A673 (cell line): ENCODE results near the gene CCT2. TPM values are rescaled to one million over a fixed set of nuclear protein-coding genes. Genes with fewer than 3 reads are reported as not detected.
A peak's percentile ranks its signal among the peaks of the same experiment; 100 is the strongest.

Source experiments
- BruUV-seq: library from RNA; stranded (reverse); fragments of 400-500 nt; replicated peaks from 2 replicates; lab custom pipeline; 2021; lab: Mats Ljungman, UMichigan
- CTCF ChIA-PET: fragments of 300-600 bp; sonication (Branson Sonifier 250); formaldehyde crosslinking; loops from one replicate; lab custom pipeline; 2022; ENCODE audit warnings: antibody characterized with exemption; lab: Charles Lee
- POLR2A ChIA-PET: fragments of 300-600 bp; sonication (Branson Sonifier 250); formaldehyde crosslinking; loops from one replicate; lab custom pipeline; 2022; ENCODE audit warnings: antibody characterized with exemption; ENCODE audit not compliant: low non-redundant PET; lab: Charles Lee
- DNase-seq: peaks from one replicate; pipeline ENCODE4 v3.0.0-alpha.2; 2015; ENCODE audit warnings: low spot score
- H3K27ac ChIP-seq: fragments of 200-600 bp; sonication (generic); 2 replicates; pipeline ENCODE4 v1.5.1; 2016; ENCODE audit warnings: mixed run types, low read depth, mild to moderate bottlenecking, mixed read lengths, antibody characterized with exemption, low read length; ENCODE audit not compliant: poor library complexity, severe bottlenecking
- H3K27me3 ChIP-seq: fragments of 200-600 bp; sonication (generic); replicated peaks from 2 replicates; pipeline ENCODE4 v1.6.1; 2017; ENCODE audit warnings: mixed run types, low read depth, mild to moderate bottlenecking, mixed read lengths, antibody characterized with exemption, low read length; ENCODE audit not compliant: insufficient read depth, poor library complexity
- H3K36me3 ChIP-seq: fragments of 200-600 bp; sonication (generic); 2 replicates; pipeline ENCODE4 v1.6.1; 2016; ENCODE audit warnings: mixed run types, mild to moderate bottlenecking, mixed read lengths, antibody characterized with exemption, low read length; ENCODE audit not compliant: insufficient read depth, poor library complexity, severe bottlenecking
- H3K4me1 ChIP-seq: fragments of 200-600 bp; sonication (generic); 2 replicates; pipeline ENCODE4 v1.6.1; 2017; ENCODE audit warnings: mixed run types, mild to moderate bottlenecking, mixed read lengths, antibody characterized with exemption, low read length; ENCODE audit not compliant: insufficient read depth, poor library complexity, severe bottlenecking
- H3K4me3 ChIP-seq: fragments of 200-600 bp; sonication (generic); 2 replicates; pipeline ENCODE4 v1.5.1; 2016; ENCODE audit warnings: low read depth, mixed run types, mild to moderate bottlenecking, mixed read lengths, low read length; ENCODE audit not compliant: poor library complexity, severe bottlenecking
- H3K9me3 ChIP-seq: fragments of 200-600 bp; sonication (generic); 2 replicates; pipeline ENCODE4 v1.6.1; 2016; ENCODE audit warnings: mixed run types, low read depth, mild to moderate bottlenecking, mixed read lengths, antibody characterized with exemption, low read length; ENCODE audit not compliant: poor library complexity, severe bottlenecking
- EZH2 ChIP-seq: fragments of 200-600 bp; sonication (generic); IDR thresholded peaks from 2 replicates; pipeline ENCODE4 v1.6.1; 2017; ENCODE audit warnings: borderline replicate concordance, low read depth, mild to moderate bottlenecking, mixed read lengths, antibody characterized with exemption, low read length; ENCODE audit not compliant: poor library complexity, severe bottlenecking
- intact Hi-C: fragments of 100-400 bp; cut with micrococcal nuclease; formaldehyde crosslinking; loops from one replicate; pipeline ENCODE4 v1.10.0; 2022; ENCODE audit not compliant: unreplicated experiment
- total RNA-seq: library from RNA; stranded (reverse); gene quantifications from 2 replicates; pipeline ENCODE4 v1.2.3, GENCODE V29; 2021
- TF ChIP-seq, protein P1 (sequence below): fragments of 300-800, 200-600 bp; sonication (generic); conservative IDR thresholded peaks from 2 replicates; pipeline ENCODE4 v1.5.1; 2017; ENCODE audit warnings: low read depth, mild to moderate bottlenecking, antibody characterized with exemption, low read length, moderate library complexity, mixed read lengths

CCT2 gene
- total RNA-seq, 1 experiment from 2014 or later = 566 TPM

DNA sequence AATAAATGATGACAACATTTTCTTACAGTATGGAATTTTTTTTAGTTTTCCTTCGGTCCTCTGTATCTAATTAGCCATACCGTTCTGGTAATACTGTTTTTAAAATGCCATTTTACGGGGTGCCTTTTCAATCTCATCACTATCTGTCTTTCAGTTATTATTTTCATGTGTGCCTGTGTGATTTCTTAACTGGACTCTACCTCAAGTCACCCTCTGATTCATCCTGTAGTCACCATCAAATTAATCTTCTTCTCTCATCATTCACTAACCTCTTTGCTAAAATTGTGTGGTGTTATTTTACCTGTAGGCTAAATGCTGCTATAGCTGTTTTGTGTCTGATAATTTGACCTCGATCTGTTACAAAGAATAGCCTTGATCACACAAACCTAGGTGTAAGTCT is 16.0 kb upstream of the CCT2 start:
- POLR2A ChIA-PET = interaction anchor here (0.7 kb wide), 1 partner anchor 137 kb away, joined by 4 read pairs; no protein-coding TSS in a partner anchor
- no TSS peak for BruUV-seq
- Histone ChIP-seq H3K36me3 (peaks cover 14% of the 10 kb centered on the region), H3K27ac (no peak overlapping the region), H3K27me3 (no peaks in the 10 kb centered on the region), H3K4me1 (no peaks in the 10 kb centered on the region), H3K4me3 (no peak overlapping the region), H3K9me3 (no peaks in the 10 kb centered on the region)
- TF ChIP-seq, protein P1, sequence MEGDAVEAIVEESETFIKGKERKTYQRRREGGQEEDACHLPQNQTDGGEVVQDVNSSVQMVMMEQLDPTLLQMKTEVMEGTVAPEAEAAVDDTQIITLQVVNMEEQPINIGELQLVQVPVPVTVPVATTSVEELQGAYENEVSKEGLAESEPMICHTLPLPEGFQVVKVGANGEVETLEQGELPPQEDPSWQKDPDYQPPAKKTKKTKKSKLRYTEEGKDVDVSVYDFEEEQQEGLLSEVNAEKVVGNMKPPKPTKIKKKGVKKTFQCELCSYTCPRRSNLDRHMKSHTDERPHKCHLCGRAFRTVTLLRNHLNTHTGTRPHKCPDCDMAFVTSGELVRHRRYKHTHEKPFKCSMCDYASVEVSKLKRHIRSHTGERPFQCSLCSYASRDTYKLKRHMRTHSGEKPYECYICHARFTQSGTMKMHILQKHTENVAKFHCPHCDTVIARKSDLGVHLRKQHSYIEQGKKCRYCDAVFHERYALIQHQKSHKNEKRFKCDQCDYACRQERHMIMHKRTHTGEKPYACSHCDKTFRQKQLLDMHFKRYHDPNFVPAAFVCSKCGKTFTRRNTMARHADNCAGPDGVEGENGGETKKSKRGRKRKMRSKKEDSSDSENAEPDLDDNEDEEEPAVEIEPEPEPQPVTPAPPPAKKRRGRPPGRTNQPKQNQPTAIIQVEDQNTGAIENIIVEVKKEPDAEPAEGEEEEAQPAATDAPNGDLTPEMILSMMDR = no peak
- no peak for TF ChIP-seq EZH2
- CTCF ChIA-PET = interaction anchor here (2.8 kb wide), 1 partner anchor 211 kb away, joined by 16 read pairs; no protein-coding TSS in a partner anchor
- intact Hi-C loops = no loop called here
- DNase-seq = no peak

DNA sequence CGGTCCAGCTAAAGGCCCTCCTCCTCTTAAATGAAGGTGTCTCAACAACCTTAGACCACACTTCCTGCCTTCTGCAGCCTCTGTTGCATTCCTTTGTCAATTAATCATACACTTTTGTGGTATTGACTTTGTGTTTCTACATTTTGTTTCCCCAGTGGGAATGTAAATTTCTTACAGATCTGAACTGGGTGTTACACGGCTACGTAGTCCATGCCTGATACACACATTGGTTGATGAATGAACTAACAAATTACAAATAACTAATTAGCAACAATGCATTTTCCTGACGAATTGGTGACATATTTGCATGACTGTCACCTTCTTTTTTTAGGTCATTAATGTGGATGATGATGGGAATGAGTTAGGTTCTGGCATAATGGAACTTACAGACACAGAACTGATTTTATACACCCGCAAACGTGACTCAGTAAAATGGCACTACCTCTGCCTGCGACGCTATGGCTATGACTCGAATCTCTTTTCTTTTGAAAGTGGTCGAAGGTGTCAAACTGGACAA is 15.2 kb upstream of the CCT2 start:
- H3K4me3 ChIP-seq = no peak overlapping the region
- H3K9me3 ChIP-seq = no peaks in the 10 kb centered on the region
- no peaks in the 10 kb centered on the region for H3K27me3 ChIP-seq
- TF ChIP-seq EZH2 = no peak
- TF ChIP-seq, protein P1 = no peak
- DNase-seq = no peak
- H3K4me1 ChIP-seq = no peaks in the 10 kb centered on the region
- ChIA-PET POLR2A (interaction anchor here (0.7 kb wide), 1 partner anchor 137 kb away, joined by 4 read pairs; no protein-coding TSS in a partner anchor), CTCF (interaction anchor here (1.3 to 2.8 kb wide), 2 partner anchors 212 to 279 kb away, joined by 5 to 16 read pairs; no protein-coding TSS in a partner anchor)
- no TSS peak for BruUV-seq
- intact Hi-C loops = loop anchor here (1.0 to 10.0 kb wide), 3 partner anchors 99 to 215 kb away; partner anchors contain the start of genes FRS2 and YEATS4
- H3K27ac ChIP-seq = no peak overlapping the region
- peaks cover 21% of the 10 kb centered on the region for H3K36me3 ChIP-seq

DNA sequence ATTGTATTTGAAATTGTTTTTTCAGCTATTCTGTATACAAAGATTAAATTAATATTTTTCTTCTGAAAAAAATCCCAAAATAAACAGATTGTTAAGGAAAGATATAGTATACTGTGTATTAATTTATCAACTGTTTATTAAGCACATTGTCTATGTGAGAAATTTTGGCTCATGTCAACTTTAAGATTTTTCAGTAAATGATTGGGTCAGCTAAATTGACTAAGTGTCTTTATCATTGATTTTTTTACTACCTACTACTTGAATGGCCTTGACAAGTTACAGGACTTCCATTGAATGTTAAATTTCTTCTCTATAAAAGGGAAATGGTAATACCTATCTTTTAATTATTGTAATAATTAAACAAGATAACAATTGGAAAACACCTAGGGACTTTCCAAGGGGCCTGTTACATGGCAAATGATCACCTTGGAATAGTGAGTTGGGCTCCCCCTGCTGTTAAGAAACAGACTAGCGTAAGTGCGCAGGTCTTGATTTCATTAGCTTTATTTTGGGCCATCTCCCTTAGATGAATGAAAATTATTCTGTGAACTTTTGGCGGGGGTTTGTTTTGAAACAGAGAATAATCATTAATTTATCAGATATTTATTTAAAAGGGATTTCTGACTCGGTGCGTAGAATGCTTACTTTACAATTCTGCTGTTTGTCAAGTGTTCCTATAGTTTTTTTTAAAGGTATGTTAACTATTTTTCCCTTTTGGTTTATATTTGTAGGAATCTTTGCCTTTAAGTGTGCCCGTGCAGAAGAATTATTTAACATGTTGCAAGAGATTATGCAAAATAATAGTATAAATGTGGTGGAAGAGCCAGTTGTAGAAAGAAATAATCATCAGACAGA is 14.5 kb upstream of the CCT2 start:
- POLR2A ChIA-PET = interaction anchor here (0.7 to 0.8 kb wide), 2 partner anchors 18 to 198 kb away, joined by 3 read pairs; no protein-coding TSS in a partner anchor
- H3K9me3 ChIP-seq = no peaks in the 10 kb centered on the region
- no peaks in the 10 kb centered on the region for H3K4me1 ChIP-seq
- H3K4me3 ChIP-seq = no peak overlapping the region
- DNase-seq = peak; percentile 73
- TF ChIP-seq, protein P1 = peak; percentile 92
- TF ChIP-seq EZH2 = no peak
- intact Hi-C loops = loop anchor here (1.0 to 10.0 kb wide), 3 partner anchors 100 to 216 kb away; partner anchors contain the start of genes FRS2 and YEATS4
- H3K36me3 ChIP-seq = peaks cover 21% of the 10 kb centered on the region
- H3K27me3 ChIP-seq = no peaks in the 10 kb centered on the region
- no TSS peak for BruUV-seq
- CTCF ChIA-PET = interaction anchor here (0.5 to 2.8 kb wide), 5 partner anchors 9 to 280 kb away, joined by 3 to 16 read pairs (median 3); partner anchors contain the start of gene FRS2
- no peak overlapping the region for H3K27ac ChIP-seq
